HCT116 (cell line): Measurements from ENCODE around the gene ZBTB17.

Source experiments
- EGR1 ChIP-seq: IDR thresholded peaks from 2 replicates; pipeline ENCODE4 v1.6.1; 2012; ENCODE audit warnings: low read depth
- EZH2 ChIP-seq: fragments of 200-600 bp; sonication (generic); IDR thresholded peaks from 2 replicates; pipeline ENCODE4 v1.6.1; 2017; ENCODE audit warnings: antibody characterized with exemption, mixed run types
- EZH2phosphoT487 ChIP-seq: fragments of 200-600 bp; IDR thresholded peaks from 2 replicates; pipeline ENCODE4 v1.6.1; 2018; ENCODE audit warnings: antibody characterized with exemption, borderline replicate concordance
- FOSL1 ChIP-seq: IDR thresholded peaks from 2 replicates; pipeline ENCODE4 v1.6.1; 2012; ENCODE audit warnings: low read depth
- JUND ChIP-seq: IDR thresholded peaks from 2 replicates; pipeline ENCODE4 v1.6.1; 2012
- POLR2A ChIP-seq: IDR thresholded peaks from 2 replicates; pipeline ENCODE4 v1.7.0; 2011; ENCODE audit warnings: borderline replicate concordance; ENCODE audit not compliant: insufficient read depth, insufficient read length; ENCODE audit errors: extremely low read depth
- POLR2AphosphoS5 ChIP-seq: IDR thresholded peaks from 2 replicates; pipeline ENCODE4 v1.6.1; 2011; ENCODE audit warnings: mild to moderate bottlenecking, low read depth, low read length, moderate library complexity
- YY1 ChIP-seq: IDR thresholded peaks from 2 replicates; pipeline ENCODE4 v1.6.1; 2011; ENCODE audit warnings: low read length, low read depth, moderate library complexity, mild to moderate bottlenecking; ENCODE audit not compliant: insufficient replicate concordance; ENCODE audit errors: extremely low read depth
- TF ChIP-seq, protein P1 (sequence below), 3 experiments: fragments of 200-600 bp in 1 of 3; sonication (generic) in 1 of 3; IDR thresholded peaks in 2 of 3; conservative IDR thresholded peaks in 1 of 3; 2 replicates each; pipeline ENCODE4 v1.5.1; 2012 to 2017; ENCODE audit warnings: low read depth in 2 of 3, low read length in 2 of 3, antibody characterized with exemption in 1 of 3, borderline replicate concordance in 1 of 3, control low read depth in 1 of 3, mild to moderate bottlenecking in 1 of 3, mixed read lengths in 1 of 3, mixed run types in 1 of 3, moderate library complexity in 1 of 3; ENCODE audit not compliant: insufficient read depth in 1 of 3

DNA sequence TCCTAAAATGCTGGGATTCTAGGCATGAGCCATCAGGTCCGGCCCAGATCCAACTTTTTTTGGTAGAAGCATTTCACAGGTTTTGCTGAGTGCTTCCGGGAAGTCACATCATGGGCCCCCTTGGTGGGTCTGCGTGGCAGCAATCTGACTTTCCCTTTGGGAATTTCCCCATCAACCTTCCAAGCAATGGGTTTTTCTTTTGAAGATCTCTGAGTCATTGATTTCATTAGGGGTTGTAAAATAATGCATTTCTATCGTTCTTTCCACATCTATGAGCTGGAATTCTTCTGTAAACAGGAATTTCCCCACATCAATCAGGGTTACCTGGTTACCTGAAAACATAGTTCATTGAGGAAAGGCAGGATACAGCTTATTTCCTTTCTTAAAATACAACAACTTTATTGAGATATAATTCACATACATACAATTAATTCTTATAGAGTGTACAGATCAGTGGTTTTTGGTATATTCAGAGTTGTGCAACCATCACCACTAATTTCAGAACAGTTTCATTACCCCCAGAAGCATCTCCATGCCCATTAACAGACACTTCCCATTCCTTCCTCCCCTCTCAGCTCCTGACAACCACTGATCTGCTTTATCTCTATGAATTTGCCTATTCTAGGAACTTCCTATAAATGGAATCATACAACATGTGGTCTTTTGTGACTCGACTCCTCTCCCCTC, 9.9 kb upstream of the ZBTB17 start:
- TF ChIP-seq, protein P1, sequence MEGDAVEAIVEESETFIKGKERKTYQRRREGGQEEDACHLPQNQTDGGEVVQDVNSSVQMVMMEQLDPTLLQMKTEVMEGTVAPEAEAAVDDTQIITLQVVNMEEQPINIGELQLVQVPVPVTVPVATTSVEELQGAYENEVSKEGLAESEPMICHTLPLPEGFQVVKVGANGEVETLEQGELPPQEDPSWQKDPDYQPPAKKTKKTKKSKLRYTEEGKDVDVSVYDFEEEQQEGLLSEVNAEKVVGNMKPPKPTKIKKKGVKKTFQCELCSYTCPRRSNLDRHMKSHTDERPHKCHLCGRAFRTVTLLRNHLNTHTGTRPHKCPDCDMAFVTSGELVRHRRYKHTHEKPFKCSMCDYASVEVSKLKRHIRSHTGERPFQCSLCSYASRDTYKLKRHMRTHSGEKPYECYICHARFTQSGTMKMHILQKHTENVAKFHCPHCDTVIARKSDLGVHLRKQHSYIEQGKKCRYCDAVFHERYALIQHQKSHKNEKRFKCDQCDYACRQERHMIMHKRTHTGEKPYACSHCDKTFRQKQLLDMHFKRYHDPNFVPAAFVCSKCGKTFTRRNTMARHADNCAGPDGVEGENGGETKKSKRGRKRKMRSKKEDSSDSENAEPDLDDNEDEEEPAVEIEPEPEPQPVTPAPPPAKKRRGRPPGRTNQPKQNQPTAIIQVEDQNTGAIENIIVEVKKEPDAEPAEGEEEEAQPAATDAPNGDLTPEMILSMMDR (IDR thresholded peaks at IDR 0.05 in 2 of 3, conservative IDR thresholded peaks at IDR 0.05 in 1 of 3; ENCODE audit: borderline replicate concordance in 1 of 3, insufficient read depth in 1 of 3, low read depth in 2 of 3, low read length in 2 of 3): no peak
- TF ChIP-seq JUND (no peak), YY1 (no peak), POLR2A (no peak), EZH2 (no peak), EGR1 (no peak), FOSL1 (no peak), POLR2AphosphoS5 (no peak), EZH2phosphoT487 (no peak)
